Chondrocyte (in vitro differentiated cells): ENCODE data around the gene HOXA7. TPM values are rescaled to one million over a fixed set of nuclear protein-coding genes. Genes with fewer than 3 reads are reported as not detected.

Experiments used
- DNase-seq: peaks from one replicate; pipeline ENCODE4 v3.0.0; 2021; ENCODE audit warnings: mixed read lengths, low spot score
- H3K27ac Mint-ChIP-seq: one replicate; pipeline ENCODE4 v1.8.0; 2021; ENCODE audit warnings: mild to moderate bottlenecking, moderate library complexity, mixed read lengths; ENCODE audit not compliant: unreplicated experiment
- H3K27me3 Mint-ChIP-seq: 2 replicates; pipeline ENCODE4 v1.8.0; 2021; ENCODE audit warnings: low read depth, mixed read lengths
- H3K36me3 Mint-ChIP-seq: 2 replicates; pipeline ENCODE4 v1.8.0; 2021; ENCODE audit warnings: low read depth, mixed read lengths
- H3K4me1 Mint-ChIP-seq: 2 replicates; pipeline ENCODE4 v1.8.0; 2021; ENCODE audit warnings: low read depth, mild to moderate bottlenecking, mixed read lengths
- H3K4me3 Mint-ChIP-seq: one replicate; pipeline ENCODE4 v1.8.0; 2021; ENCODE audit warnings: mild to moderate bottlenecking, moderate library complexity, mixed read lengths; ENCODE audit not compliant: unreplicated experiment
- H3K9me3 Mint-ChIP-seq: 2 replicates; pipeline ENCODE4 v1.8.0; 2021; ENCODE audit warnings: low read depth, mixed read lengths
- CTCF ChIP-seq: fragments of 200-600 bp; sonication (generic); IDR thresholded peaks from 2 replicates; pipeline ENCODE4 v1.5.0; 2021; ENCODE audit warnings: antibody characterized with exemption, mild to moderate bottlenecking, moderate library complexity
- total RNA-seq: library from RNA; stranded (reverse); gene quantifications from 3 replicates; pipeline ENCODE4 v1.2.1, GENCODE V29; 2021

Gene HOXA7
- total RNA-seq, 1 donor from 2014 or later, result not detected

- peaks cover 70% of the 10 kb centered on the region for H3K27me3 Mint-ChIP-seq
- H3K9me3 Mint-ChIP-seq, result no peaks in the 10 kb centered on the region
- peaks cover 4% of the 10 kb centered on the region for H3K36me3 Mint-ChIP-seq
- peak; percentile 74 for DNase-seq
- no peak for TF ChIP-seq CTCF
- no peak overlapping the region for H3K27ac Mint-ChIP-seq
- no peak overlapping the region for H3K4me3 Mint-ChIP-seq
- H3K4me1 Mint-ChIP-seq, result peaks cover 10% of the 10 kb centered on the region
These were observed 8.1 kb upstream of the HOXA7 start for GRCh38 chr7:27164367-27165088.

- Mint-ChIP-seq H3K27me3 (peaks cover 73% of the 10 kb centered on the region), H3K9me3 (no peaks in the 10 kb centered on the region), H3K4me1 (peaks cover 9% of the 10 kb centered on the region), H3K4me3 (no peak overlapping the region), H3K27ac (no peak overlapping the region), H3K36me3 (peaks cover 4% of the 10 kb centered on the region)
- peak; percentile 48 for TF ChIP-seq CTCF
- no peak for DNase-seq
These were observed 7.5 kb upstream of the HOXA7 start for GRCh38 chr7:27164045-27164366.

GRCh38 chr7:27163288-27164044 is 7.0 kb upstream of the HOXA7 start:
- H3K4me3 Mint-ChIP-seq, result no peak overlapping the region
- H3K27ac Mint-ChIP-seq, result no peak overlapping the region
- DNase-seq, result peak; percentile 51
- H3K4me1 Mint-ChIP-seq, result peaks cover 6% of the 10 kb centered on the region
- TF ChIP-seq CTCF, result no peak
- H3K9me3 Mint-ChIP-seq, result peaks cover 2% of the 10 kb centered on the region
- H3K27me3 Mint-ChIP-seq, result peaks cover 72% of the 10 kb centered on the region
- peaks cover 2% of the 10 kb centered on the region for H3K36me3 Mint-ChIP-seq

- H3K27me3 Mint-ChIP-seq, result peaks cover 73% of the 10 kb centered on the region
- no peak for TF ChIP-seq CTCF
- DNase-seq, result no peak
- H3K9me3 Mint-ChIP-seq, result peaks cover 4% of the 10 kb centered on the region
- H3K4me1 Mint-ChIP-seq, result peaks cover 6% of the 10 kb centered on the region
- H3K36me3 Mint-ChIP-seq, result peaks cover 4% of the 10 kb centered on the region
- H3K27ac Mint-ChIP-seq, result no peak overlapping the region
- H3K4me3 Mint-ChIP-seq, result no peak overlapping the region
These were observed 6.2 kb upstream of the HOXA7 start for GRCh38 chr7:27162561-27163287.
